H9 (cell line): ENCODE measurements around the gene KCTD5. TPM values are rescaled to one million over a fixed set of nuclear protein-coding genes. Genes with fewer than 3 reads are reported as not detected.

Experiments used
- DNase-seq: peaks from one replicate; pipeline ENCODE4 v3.0.0-alpha.2; 2017
- H2AFZ ChIP-seq: one replicate; pipeline ENCODE4 v1.6.1; 2013; ENCODE audit warnings: mild to moderate bottlenecking, low read length, control low read depth, moderate library complexity
- H2AK5ac ChIP-seq: 2 replicates; pipeline ENCODE4 v1.6.1; 2013; ENCODE audit warnings: low read length, control low read depth, mixed read lengths; ENCODE audit not compliant: insufficient read length
- H2BK120ac ChIP-seq: one replicate; pipeline ENCODE4 v1.6.1; 2013; ENCODE audit warnings: low read depth, mild to moderate bottlenecking, low read length, control low read depth, inconsistent platforms; ENCODE audit not compliant: poor library complexity, severe bottlenecking
- H2BK12ac ChIP-seq: 2 replicates; pipeline ENCODE4 v1.6.1; 2013; ENCODE audit warnings: low read length, control low read depth, mixed read lengths, low read depth; ENCODE audit not compliant: insufficient read length
- H2BK15ac ChIP-seq: 2 replicates; pipeline ENCODE4 v1.6.1; 2013; ENCODE audit warnings: low read depth, low read length, control low read depth
- H2BK20ac ChIP-seq: one replicate; pipeline ENCODE4 v1.6.1; 2013; ENCODE audit warnings: low read depth, mild to moderate bottlenecking, low read length, control low read depth, inconsistent platforms; ENCODE audit not compliant: poor library complexity, severe bottlenecking
- H2BK5ac ChIP-seq: 2 replicates; pipeline ENCODE4 v1.6.1; 2013; ENCODE audit warnings: low read length, control low read depth, mixed read lengths; ENCODE audit not compliant: insufficient read length
- H3K14ac ChIP-seq: 2 replicates; pipeline ENCODE4 v1.6.1; 2013; ENCODE audit warnings: low read length, control low read depth; ENCODE audit not compliant: insufficient read depth
- H3K18ac ChIP-seq: 2 replicates; pipeline ENCODE4 v1.6.1; 2013; ENCODE audit warnings: low read depth, mild to moderate bottlenecking, mixed read lengths, low read length, control low read depth; ENCODE audit not compliant: insufficient read length
- H3K23ac ChIP-seq: 2 replicates; pipeline ENCODE4 v1.6.1; 2013; ENCODE audit warnings: low read length, control low read depth, mixed read lengths, low read depth; ENCODE audit not compliant: insufficient read length
- H3K23me2 ChIP-seq: 2 replicates; pipeline ENCODE4 v1.6.1; 2013; ENCODE audit warnings: low read depth, mild to moderate bottlenecking, mixed read lengths, low read length, control low read depth; ENCODE audit not compliant: insufficient read length, poor library complexity, severe bottlenecking
- H3K27ac ChIP-seq: 2 replicates; pipeline ENCODE4 v1.5.1; 2013; ENCODE audit warnings: low read length, control low read depth, mixed read lengths, low read depth; ENCODE audit not compliant: insufficient read length
- H3K27me3 ChIP-seq: 2 replicates; pipeline ENCODE4 v1.6.1; 2013; ENCODE audit warnings: low read length, control low read depth, inconsistent platforms; ENCODE audit not compliant: insufficient read depth
- H3K4ac ChIP-seq: 2 replicates; pipeline ENCODE4 v1.6.1; 2013; ENCODE audit warnings: low read depth, mild to moderate bottlenecking, control low read depth, inconsistent platforms, low read length, moderate library complexity
- H3K4me1 ChIP-seq: 2 replicates; pipeline ENCODE4 v1.6.1; 2013; ENCODE audit warnings: low read length, control low read depth, inconsistent platforms; ENCODE audit not compliant: insufficient read depth
- H3K4me2 ChIP-seq: 2 replicates; pipeline ENCODE4 v1.6.1; 2013; ENCODE audit warnings: low read length, control low read depth, mixed read lengths; ENCODE audit not compliant: insufficient read length, insufficient read depth
- H3K56ac ChIP-seq: 2 replicates; pipeline ENCODE4 v1.6.1; 2013; ENCODE audit warnings: low read depth, mild to moderate bottlenecking, mixed read lengths, low read length, control low read depth; ENCODE audit not compliant: insufficient read length
- H3K79me1 ChIP-seq: 2 replicates; pipeline ENCODE4 v1.6.1; 2013; ENCODE audit warnings: low read depth, mild to moderate bottlenecking, moderate library complexity, low read length, control low read depth, inconsistent platforms; ENCODE audit not compliant: insufficient read depth, poor library complexity, severe bottlenecking
- H3K79me2 ChIP-seq: 2 replicates; pipeline ENCODE4 v1.6.1; 2013; ENCODE audit warnings: low read length, control low read depth, inconsistent platforms; ENCODE audit not compliant: insufficient read depth
- H3K9ac ChIP-seq: 2 replicates; pipeline ENCODE4 v1.6.1; 2013; ENCODE audit warnings: low read length, control low read depth, mixed read lengths; ENCODE audit not compliant: insufficient read length; ENCODE audit errors: extremely low read depth
- H3K9me3 ChIP-seq: one replicate; pipeline ENCODE4 v1.6.1; 2013; ENCODE audit warnings: low read depth, low read length, inconsistent platforms; ENCODE audit not compliant: control insufficient read depth
- H3T11ph ChIP-seq: one replicate; pipeline ENCODE4 v1.6.1; 2013; ENCODE audit warnings: mild to moderate bottlenecking, low read length, control low read depth, inconsistent platforms
- H4K20me1 ChIP-seq: one replicate; pipeline ENCODE4 v1.6.1; 2013; ENCODE audit not compliant: control insufficient read depth, insufficient read length, insufficient read depth
- H4K5ac ChIP-seq: 2 replicates; pipeline ENCODE4 v1.6.1; 2013; ENCODE audit warnings: low read depth, mild to moderate bottlenecking, mixed read lengths, low read length, control low read depth; ENCODE audit not compliant: insufficient read length
- H4K8ac ChIP-seq: replicated peaks from 2 replicates; pipeline ENCODE4 v1.6.1; 2013; ENCODE audit warnings: low read length, control low read depth, mixed read lengths, low read depth; ENCODE audit not compliant: insufficient read length
- H4K91ac ChIP-seq: 2 replicates; pipeline ENCODE4 v1.6.1; 2013; ENCODE audit warnings: low read depth, mild to moderate bottlenecking, moderate library complexity, mixed read lengths, low read length, control low read depth; ENCODE audit not compliant: insufficient read length
- H3K27ac Mint-ChIP-seq, 3 experiments: 2 replicates in 2 of 3; 3 replicates in 1 of 3; pipeline ENCODE4 v1.8.0; 2020 to 2021; ENCODE audit warnings: mixed read lengths in 3 of 3, mild to moderate bottlenecking in 1 of 3, moderate library complexity in 1 of 3
- H3K27me3 Mint-ChIP-seq: 2 replicates; pipeline ENCODE4 v1.8.0; 2021; ENCODE audit warnings: low read depth, mild to moderate bottlenecking, moderate library complexity, mixed read lengths
- H3K36me3 Mint-ChIP-seq, 3 experiments: 2 replicates in 2 of 3; 3 replicates in 1 of 3; pipeline ENCODE4 v1.8.0; 2020 to 2021; ENCODE audit warnings: low read depth in 3 of 3, mixed read lengths in 3 of 3; ENCODE audit not compliant: insufficient read depth in 1 of 3
- H3K4me1 Mint-ChIP-seq, 2 experiments: 2 replicates each; pipeline ENCODE4 v1.8.0; 2020; ENCODE audit warnings: mixed read lengths in 2 of 2
- H3K4me3 Mint-ChIP-seq, 2 experiments: 2 replicates in 1 of 2; 3 replicates in 1 of 2; pipeline ENCODE4 v1.8.0; 2020 to 2021; ENCODE audit warnings: mild to moderate bottlenecking in 2 of 2, mixed read lengths in 2 of 2, moderate library complexity in 1 of 2
- H3K9me3 Mint-ChIP-seq, 2 experiments: 2 replicates in 1 of 2; 3 replicates in 1 of 2; pipeline ENCODE4 v1.8.0; 2020; ENCODE audit warnings: mild to moderate bottlenecking in 2 of 2, mixed read lengths in 2 of 2, moderate library complexity in 1 of 2
- CTCF ChIP-seq: fragments of 200-600 bp; sonication (generic); conservative IDR thresholded peaks from 3 replicates; pipeline ENCODE4 v1.8.0; 2021; ENCODE audit warnings: antibody characterized with exemption, mild to moderate bottlenecking
- WGBS: extraction: QIAGEN DNeasy Blood & Tissue Kit; methylation state at CpG from one replicate; pipeline ENCODE4 v1.1.7; 2013; ENCODE audit warnings: missing lambda C conversion rate, low lambda C conversion rate, mixed read lengths; ENCODE audit not compliant: insufficient read length; ENCODE audit errors: extremely low coverage; 5-methylcytosine and 5-hydroxymethylcytosine counted together
- total RNA-seq: library from RNA; stranded (reverse); gene quantifications from 2 replicates; pipeline ENCODE4 v1.2.1, GENCODE V29; 2021

The KCTD5 gene
- total RNA-seq, 1 experiment from 2014 or later: 39.9 TPM

- no peak overlapping the region for H2BK20ac ChIP-seq
- no peak overlapping the region for H3K4me3 Mint-ChIP-seq
- H3K4me2 ChIP-seq: no peak overlapping the region
- no peak for TF ChIP-seq CTCF
- H3K4me1 ChIP-seq: no peaks in the 10 kb centered on the region
- WGBS: no CpG with 5 or more reads among the region's 10 CpGs
- no peak overlapping the region for H2BK12ac ChIP-seq
- H3K14ac ChIP-seq: no peak overlapping the region
- H3K4me1 Mint-ChIP-seq: no peaks in the 10 kb centered on the region
- no peak overlapping the region for H3K4ac ChIP-seq
- H3K23me2 ChIP-seq: no peaks in the 10 kb centered on the region
- H3K27me3 ChIP-seq: no peaks in the 10 kb centered on the region
- no peak overlapping the region for H2BK120ac ChIP-seq
- no peak overlapping the region for H2AK5ac ChIP-seq
- no peak overlapping the region for H4K5ac ChIP-seq
- H2BK15ac ChIP-seq: no peak overlapping the region
- peaks cover 0 to 16% (median 16%) of the 10 kb centered on the region in 3 experiments; a peak in 5 of 7 replicates for H3K36me3 Mint-ChIP-seq
- H2BK5ac ChIP-seq: no peak overlapping the region
- no peak overlapping the region for H3K18ac ChIP-seq
- H3K27ac ChIP-seq: no peak overlapping the region
- H3K27me3 Mint-ChIP-seq: no peaks in the 10 kb centered on the region; the same call in 1 of the 2 replicates
- no peak overlapping the region for H3K56ac ChIP-seq
- H3K23ac ChIP-seq: no peak overlapping the region
- no peaks in the 10 kb centered on the region for H3K9me3 ChIP-seq
- H3K9me3 Mint-ChIP-seq: no peaks in the 10 kb centered on the region
- H3K9ac ChIP-seq: no peak overlapping the region
- H3K79me1 ChIP-seq: no peaks in the 10 kb centered on the region
- no peak overlapping the region for H2AFZ ChIP-seq
- H3K79me2 ChIP-seq: no peaks in the 10 kb centered on the region
- H3K27ac Mint-ChIP-seq: no peak overlapping the region
- H4K20me1 ChIP-seq: no peaks in the 10 kb centered on the region
- no peak for DNase-seq
- H4K8ac ChIP-seq: no peak overlapping the region
- H3T11ph ChIP-seq: no peak overlapping the region
- no peak overlapping the region for H4K91ac ChIP-seq
Measured at GRCh38 chr16:2709588-2709984, 27.3 kb downstream of the KCTD5 start.
